ENCODE measurements around the gene GRIK2.

DNA sequence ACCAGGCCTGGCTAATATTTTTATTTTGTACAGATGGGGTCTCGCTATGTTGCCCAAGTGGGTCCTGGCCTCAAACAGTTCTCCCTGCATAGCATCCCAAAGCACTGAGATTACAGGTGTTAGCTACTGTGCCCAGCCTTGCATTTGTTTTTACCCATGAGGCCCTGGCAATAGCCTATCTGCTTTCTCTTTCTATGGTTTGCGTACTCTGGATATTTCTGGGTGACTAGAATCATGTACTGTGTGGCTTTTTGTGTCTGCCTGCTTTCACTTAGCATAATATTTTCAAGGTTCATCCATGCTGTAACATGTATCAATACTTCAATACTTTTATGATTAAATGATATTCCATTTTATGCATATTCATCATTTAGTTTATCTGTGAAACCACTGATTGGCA, 451.7 kb downstream of the GRIK2 start:
- TF ChIP-seq POLR2AphosphoS5 (IDR thresholded peaks at IDR 0.05; ENCODE audit: low read depth, low read length) (no peak), REST (IDR thresholded peaks at IDR 0.05; ENCODE audit: insufficient read depth in 1 of 2, low read depth in 2 of 2, low read length in 2 of 2) (no peak)

Measured in PFSK-1 (cell line).